ENCODE data around the gene MAS1. TPM values are rescaled to one million over a fixed set of nuclear protein-coding genes. Genes with fewer than 3 reads are reported as not detected.

MAS1 gene
- total RNA-seq, 1 donor from 2014 or later, result not detected

DNA sequence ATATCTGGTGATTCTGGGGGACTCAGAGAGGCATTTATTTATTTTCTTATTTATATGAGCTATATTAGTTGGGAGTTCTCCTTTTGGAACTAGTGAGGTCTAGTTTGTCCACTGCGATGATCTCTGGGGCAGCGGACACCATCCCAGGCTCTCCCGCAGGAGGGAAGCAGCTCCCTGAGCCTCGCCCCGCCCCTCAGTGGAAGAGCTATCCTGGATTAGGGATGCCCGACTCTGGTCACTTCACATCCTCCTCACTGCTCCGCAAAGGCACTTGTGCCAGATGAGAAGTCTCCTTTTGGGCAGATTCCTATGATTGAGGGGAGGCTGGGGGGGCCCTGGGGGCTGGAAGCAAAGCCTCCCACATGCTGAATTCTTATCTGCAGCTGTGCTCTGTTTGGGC, 3.6 kb upstream of the MAS1 start:
- Mint-ChIP-seq H3K27me3 (ENCODE audit: unreplicated experiment) (no peaks in the 10 kb centered on the region), H3K9me3 (ENCODE audit: unreplicated experiment) (peaks cover 3% of the 10 kb centered on the region), H3K27ac (ENCODE audit: unreplicated experiment) (no peak overlapping the region), H3K4me3 (ENCODE audit: unreplicated experiment) (no peak overlapping the region), H3K4me1 (ENCODE audit: low read depth, unreplicated experiment) (peaks cover 9% of the 10 kb centered on the region), H3K36me3 (ENCODE audit: unreplicated experiment) (no peaks in the 10 kb centered on the region)
- no peak for TF ChIP-seq CTCF (IDR thresholded peaks at IDR 0.05; ENCODE audit: partially characterized antibody, unreplicated experiment)
- DNase-seq, result no peak

DNA sequence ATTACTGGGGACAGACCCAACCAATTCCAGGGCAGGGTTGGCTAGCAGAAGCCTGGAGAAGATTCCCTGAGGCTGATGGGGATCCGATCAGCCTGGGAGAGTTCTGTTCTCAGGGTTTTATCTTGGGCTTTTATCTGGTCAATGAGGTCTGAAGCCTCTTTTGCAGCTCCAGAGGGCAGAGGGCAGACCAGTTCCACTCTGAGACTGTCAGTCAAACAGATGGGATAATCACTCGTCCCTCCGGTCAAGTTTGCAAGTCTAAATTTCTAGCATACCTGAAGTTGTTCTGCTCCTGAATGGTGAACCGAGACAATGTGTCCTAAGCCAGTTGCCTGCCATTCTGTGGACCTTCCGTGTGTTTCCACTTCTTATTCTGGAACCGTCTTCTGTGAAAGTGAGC, 3.0 kb upstream of the MAS1 start:
- H3K4me3 Mint-ChIP-seq (ENCODE audit: unreplicated experiment), result no peak overlapping the region
- peaks cover 3% of the 10 kb centered on the region for H3K9me3 Mint-ChIP-seq (ENCODE audit: unreplicated experiment)
- H3K4me1 Mint-ChIP-seq (ENCODE audit: low read depth, unreplicated experiment), result peaks cover 15% of the 10 kb centered on the region
- H3K27me3 Mint-ChIP-seq (ENCODE audit: unreplicated experiment), result peaks cover 3% of the 10 kb centered on the region
- DNase-seq, result no peak
- no peaks in the 10 kb centered on the region for H3K36me3 Mint-ChIP-seq (ENCODE audit: unreplicated experiment)
- no peak for TF ChIP-seq CTCF (IDR thresholded peaks at IDR 0.05; ENCODE audit: partially characterized antibody, unreplicated experiment)
- H3K27ac Mint-ChIP-seq (ENCODE audit: unreplicated experiment), result no peak overlapping the region

GRCh38 chr6:159890201-159890600, 587 bp upstream of the MAS1 start:
- Mint-ChIP-seq H3K27ac (ENCODE audit: unreplicated experiment) (no peak overlapping the region), H3K27me3 (ENCODE audit: unreplicated experiment) (peaks cover 4% of the 10 kb centered on the region), H3K4me3 (ENCODE audit: unreplicated experiment) (no peak overlapping the region), H3K36me3 (ENCODE audit: unreplicated experiment) (no peaks in the 10 kb centered on the region), H3K9me3 (ENCODE audit: unreplicated experiment) (peaks cover 3% of the 10 kb centered on the region), H3K4me1 (ENCODE audit: low read depth, unreplicated experiment) (peaks cover 15% of the 10 kb centered on the region)
- TF ChIP-seq CTCF (IDR thresholded peaks at IDR 0.05; ENCODE audit: partially characterized antibody, unreplicated experiment), result no peak
- DNase-seq, result no peak

- H3K36me3 Mint-ChIP-seq (ENCODE audit: unreplicated experiment), result no peaks in the 10 kb centered on the region
- TF ChIP-seq CTCF (IDR thresholded peaks at IDR 0.05; ENCODE audit: partially characterized antibody, unreplicated experiment), result no peak
- peaks cover 4% of the 10 kb centered on the region for H3K27me3 Mint-ChIP-seq (ENCODE audit: unreplicated experiment)
- DNase-seq, result no peak
- peaks cover 15% of the 10 kb centered on the region for H3K4me1 Mint-ChIP-seq (ENCODE audit: low read depth, unreplicated experiment)
- H3K27ac Mint-ChIP-seq (ENCODE audit: unreplicated experiment), result no peak overlapping the region
- no peak overlapping the region for H3K4me3 Mint-ChIP-seq (ENCODE audit: unreplicated experiment)
- peaks cover 3% of the 10 kb centered on the region for H3K9me3 Mint-ChIP-seq (ENCODE audit: unreplicated experiment)
Observed at GRCh38 chr6:159892053-159892452, 1.3 kb downstream of the MAS1 start.

DNA sequence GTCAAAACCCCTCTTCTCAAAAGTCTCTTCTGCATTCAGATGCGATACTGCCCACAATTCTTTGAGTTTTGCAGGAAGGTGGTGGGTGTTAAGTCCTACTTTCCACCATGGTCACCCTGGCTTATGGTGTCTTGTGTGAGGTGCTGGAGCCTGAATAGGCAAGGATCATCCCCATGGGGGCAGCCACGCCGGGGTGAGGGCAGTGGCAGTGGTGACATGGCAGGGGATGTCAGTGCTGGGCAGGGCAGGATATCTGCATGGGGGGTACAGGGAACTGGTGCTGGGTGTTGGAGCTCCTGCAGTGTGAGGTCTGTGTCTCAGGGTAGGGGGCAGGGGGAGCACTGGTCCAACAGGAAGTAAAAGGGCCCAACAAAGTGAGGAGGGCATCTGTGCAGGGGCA, 2.3 kb downstream of the MAS1 start:
- no peak for TF ChIP-seq CTCF (IDR thresholded peaks at IDR 0.05; ENCODE audit: partially characterized antibody, unreplicated experiment)
- Mint-ChIP-seq H3K27ac (ENCODE audit: unreplicated experiment) (no peak overlapping the region), H3K9me3 (ENCODE audit: unreplicated experiment) (peaks cover 3% of the 10 kb centered on the region)

More for the DNA sequence above, 2.3 kb downstream of the MAS1 start:
- Mint-ChIP-seq H3K27me3 (ENCODE audit: unreplicated experiment) (peaks cover 4% of the 10 kb centered on the region), H3K4me1 (ENCODE audit: low read depth, unreplicated experiment) (peaks cover 15% of the 10 kb centered on the region), H3K4me3 (ENCODE audit: unreplicated experiment) (no peak overlapping the region), H3K36me3 (ENCODE audit: unreplicated experiment) (no peaks in the 10 kb centered on the region)
- DNase-seq, result no peak

Measured in glutamatergic neuron (in vitro differentiated cells).